AG04449 (cell line): ENCODE results near the gene LINGO1.

ENCODE experiments used
- CTCF ChIA-PET: fragments of 350-600 bp; formaldehyde crosslinking; extraction: SDS; loops from one replicate; lab custom pipeline; 2021; ENCODE audit warnings: antibody characterized with exemption; lab: Yijun Ruan, JAX
- POLR2A ChIA-PET: fragments of 400-600, 350-600 bp; formaldehyde crosslinking; extraction: SDS; loops from one replicate; lab custom pipeline; 2020; ENCODE audit warnings: antibody characterized with exemption, inconsistent platforms; lab: Yijun Ruan, JAX
- DNase-seq: peaks from one replicate; pipeline ENCODE4 v3.0.0-alpha.2; 2010; ENCODE audit warnings: low read depth, low spot score
- H3K4me3 ChIP-seq: 2 replicates; pipeline ENCODE4 v1.5.1; 2011; ENCODE audit warnings: low read depth, mild to moderate bottlenecking, control low read depth, low read length
- CTCF ChIP-seq: IDR thresholded peaks from one replicate; pipeline ENCODE4 v1.5.1; 2011; ENCODE audit warnings: mild to moderate bottlenecking, moderate library complexity, low read length, control low read depth, inconsistent platforms; ENCODE audit not compliant: insufficient read depth; ENCODE audit errors: missing control alignments

LINGO1 gene

DNA sequence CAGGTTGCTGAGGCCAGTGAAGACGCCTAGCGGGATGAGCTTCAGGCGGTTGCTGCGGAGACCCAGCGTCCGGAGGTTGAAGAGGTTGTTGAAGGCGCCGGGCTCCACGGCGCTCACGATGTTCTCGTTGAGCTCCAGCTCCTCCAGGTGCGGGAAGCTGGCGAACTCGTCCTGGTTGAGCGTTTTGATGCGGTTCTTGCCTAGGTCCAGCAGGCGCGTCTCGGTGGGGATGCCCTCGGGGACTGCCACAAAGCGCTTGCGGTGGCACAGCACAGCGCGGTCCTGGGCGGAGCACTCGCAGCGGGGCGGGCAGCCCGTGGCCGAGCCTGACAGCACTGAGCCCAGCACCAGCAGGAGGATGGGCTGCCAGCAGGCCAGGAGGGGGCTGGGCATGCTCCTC lies 17.2 kb downstream of the LINGO1 start:
- no peak for TF ChIP-seq CTCF
- DNase-seq: no peak
- ChIA-PET POLR2A (no interaction called here), CTCF (interaction anchor here (1.1 to 8.4 kb wide), 3 partner anchors 10 to 19 kb away, joined by 3 to 76 read pairs (median 8); no protein-coding TSS in a partner anchor)
- no peak overlapping the region for H3K4me3 ChIP-seq

DNA sequence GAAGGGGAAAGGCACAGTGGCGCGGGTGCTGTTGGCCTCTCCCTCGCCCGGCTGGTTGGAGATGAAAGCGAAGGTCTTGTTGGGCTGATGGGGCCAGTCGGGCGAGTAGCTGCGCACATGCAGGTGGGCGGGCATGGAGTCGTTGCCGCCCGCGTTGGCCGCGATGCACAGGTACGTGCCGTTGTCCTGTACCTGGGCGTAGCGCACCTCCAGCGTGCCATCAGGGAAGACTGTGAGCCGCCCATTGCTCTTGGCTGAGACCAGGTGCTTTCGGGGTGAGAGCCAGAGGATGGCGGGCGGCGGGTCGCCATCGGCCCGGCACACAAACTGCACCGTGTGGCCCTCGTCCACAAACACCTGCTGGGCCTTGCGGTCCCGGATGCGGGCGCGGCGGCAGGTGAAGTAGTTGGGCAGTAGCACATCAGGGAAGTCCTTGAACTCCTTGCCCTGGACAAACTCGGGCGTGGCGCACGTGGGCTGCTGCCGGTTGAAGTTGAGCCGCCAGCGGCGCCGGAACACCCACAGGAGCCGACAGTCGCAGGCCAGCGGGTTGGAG lies 18.4 kb downstream of the LINGO1 start:
- ChIA-PET POLR2A (no interaction called here), CTCF (no interaction called here)
- TF ChIP-seq CTCF: no peak
- DNase-seq: no peak
- no peak overlapping the region for H3K4me3 ChIP-seq

DNA sequence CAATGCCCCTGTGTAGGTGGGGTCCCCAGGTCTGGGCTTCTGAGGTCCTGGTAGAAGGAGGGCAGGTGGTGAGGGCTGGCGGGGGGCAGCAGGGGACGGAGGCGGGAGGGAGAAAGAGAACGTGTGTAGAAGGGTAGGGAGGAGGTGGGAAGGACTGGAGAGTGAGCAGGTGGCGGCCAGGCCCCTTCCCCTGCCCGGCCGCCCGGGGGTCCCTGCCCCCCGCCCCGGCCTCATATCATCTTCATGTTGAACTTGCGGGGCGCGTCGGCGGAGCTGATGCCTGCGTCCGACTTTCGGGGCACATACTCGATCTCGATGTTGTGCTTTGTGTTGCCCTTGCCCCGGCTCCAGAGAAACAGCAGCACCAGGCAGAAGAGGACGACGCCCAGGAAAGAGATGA lies 18.9 kb downstream of the LINGO1 start:
- H3K4me3 ChIP-seq: no peak overlapping the region
- POLR2A ChIA-PET: no interaction called here
- TF ChIP-seq CTCF: no peak
- DNase-seq: no peak
- CTCF ChIA-PET: interaction anchor here (1.6 kb wide), 1 partner anchor 10 kb away, joined by 3 read pairs; no protein-coding TSS in a partner anchor

DNA sequence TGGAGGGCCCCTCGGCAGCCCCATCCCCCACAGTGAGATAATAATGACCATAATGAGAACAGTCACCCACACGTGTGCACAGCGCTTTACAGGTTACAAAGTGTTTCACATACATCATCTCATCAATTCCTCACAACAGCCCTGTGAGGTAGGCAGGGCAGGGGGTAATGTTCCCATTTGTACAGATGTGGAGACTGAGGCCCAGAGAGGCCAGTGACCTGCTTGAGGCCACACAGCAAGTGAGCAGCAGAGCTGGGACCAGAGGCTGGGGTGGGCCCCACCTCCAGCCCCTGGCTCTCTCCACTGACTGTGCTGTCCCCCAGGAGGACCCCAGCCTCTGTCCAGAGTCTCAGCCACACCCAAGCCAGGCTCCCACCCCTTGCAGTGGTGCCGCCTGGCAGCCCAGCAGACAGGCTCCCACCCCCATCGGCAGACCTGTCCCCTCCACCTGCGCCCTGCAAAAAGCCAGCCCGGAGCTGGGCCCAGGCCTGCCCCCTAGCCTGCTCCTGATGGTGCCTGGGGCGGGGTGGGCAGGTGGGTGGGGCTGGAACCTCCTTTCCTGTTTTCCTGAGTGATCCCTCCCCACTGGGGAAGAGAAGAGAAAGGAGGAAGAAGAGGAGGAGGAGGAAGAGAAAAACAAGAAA lies 19.6 kb downstream of the LINGO1 start:
- POLR2A ChIA-PET: no interaction called here
- no peak for DNase-seq
- CTCF ChIA-PET: interaction anchor here (1.6 kb wide), 1 partner anchor 9 kb away, joined by 3 read pairs; no protein-coding TSS in a partner anchor

GRCh38 chr15:77611767-77612166 lies 20.9 kb downstream of the LINGO1 start:
- no peak for TF ChIP-seq CTCF
- no peak for DNase-seq
- H3K4me3 ChIP-seq: no peak overlapping the region
- POLR2A ChIA-PET: no interaction called here
- CTCF ChIA-PET: interaction anchor here (6.5 kb wide), 1 partner anchor 23 kb away, joined by 47 read pairs; the partner anchor contains the start of gene LINGO1

More for the DNA sequence above, 19.6 kb downstream of the LINGO1 start:
- H3K4me3 ChIP-seq: no peak overlapping the region
- TF ChIP-seq CTCF: no peak

DNA sequence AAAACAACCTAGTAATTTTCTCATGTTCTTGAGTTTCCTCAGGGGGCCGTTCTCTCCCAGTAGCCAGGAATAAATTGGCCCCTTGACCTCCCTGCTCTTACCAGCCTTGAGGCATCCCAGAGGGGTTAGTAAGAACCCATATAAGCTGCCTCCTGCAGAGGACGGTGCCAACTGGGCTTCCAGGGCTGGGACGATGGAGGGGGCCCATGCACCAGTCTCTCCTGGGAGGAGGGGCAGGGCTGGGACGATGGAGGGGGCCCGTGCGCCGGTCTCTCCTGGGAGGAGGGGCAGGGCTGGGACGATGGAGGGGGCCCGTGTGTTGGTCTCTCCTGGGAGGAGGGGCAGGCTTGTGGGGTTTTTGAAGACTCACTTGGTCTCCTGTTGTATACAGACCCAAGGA lies 22.0 kb downstream of the LINGO1 start:
- H3K4me3 ChIP-seq: no peak overlapping the region
- DNase-seq: no peak
- no peak for TF ChIP-seq CTCF
- ChIA-PET POLR2A (no interaction called here), CTCF (interaction anchor here (6.5 kb wide), 1 partner anchor 24 kb away, joined by 47 read pairs; the partner anchor contains the start of gene LINGO1)
